ENCODE measurements around the gene TTLL7. TPM values are rescaled to one million over a fixed set of nuclear protein-coding genes. Genes with fewer than 3 reads are reported as not detected.

Gene TTLL7
- total RNA-seq, 1 donor from 2014 or later, result 11.5 TPM

- no peak for DNase-seq
Measured at GRCh38 chr1:83860490-83861221, 138.3 kb downstream of the TTLL7 start.

- DNase-seq, result no peak
Measured at GRCh38 chr1:83857716-83858115, 141.2 kb downstream of the TTLL7 start.

- peak; percentile 87 for DNase-seq
Measured at GRCh38 chr1:83857103-83857502, 141.8 kb downstream of the TTLL7 start.

DNA sequence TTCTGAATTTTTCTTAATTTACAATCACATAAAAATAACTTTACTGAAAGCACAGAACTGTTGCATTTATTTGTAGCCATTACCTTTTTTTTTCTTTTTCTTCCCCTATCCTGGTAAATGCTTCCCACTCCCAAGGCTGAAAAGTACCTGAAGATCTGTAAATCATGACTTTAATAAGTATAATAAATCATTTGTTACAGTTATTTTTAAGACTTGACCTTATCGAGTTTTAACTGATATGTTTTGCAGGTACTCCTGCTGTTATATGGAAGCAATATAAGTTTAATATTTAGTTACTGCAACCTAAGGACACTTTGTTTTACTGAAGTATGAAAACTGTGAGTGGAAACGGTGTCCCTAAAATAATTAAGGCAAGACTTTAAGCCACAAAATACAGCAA lies 142.6 kb downstream of the TTLL7 start:
- DNase-seq, result no peak

DNA sequence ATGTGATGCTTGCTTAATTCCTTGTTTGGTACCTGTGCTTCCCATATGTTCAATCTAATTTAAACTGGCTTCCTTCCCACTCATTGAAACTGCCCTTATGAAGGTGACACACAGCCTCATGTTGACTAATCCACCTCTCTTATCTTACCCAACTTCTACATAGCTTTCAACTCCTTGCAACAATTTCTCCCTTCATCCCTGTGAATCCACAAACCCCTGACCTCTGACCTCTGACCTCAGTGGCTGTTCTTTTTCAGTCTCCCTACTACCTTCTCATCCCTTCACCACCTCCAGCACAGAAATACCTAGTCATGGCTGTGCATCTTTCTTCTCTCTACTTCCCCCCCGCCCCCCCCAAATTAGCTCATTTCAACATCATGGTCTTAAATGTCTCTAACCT lies 144.5 kb downstream of the TTLL7 start:
- no peak for DNase-seq

DNA sequence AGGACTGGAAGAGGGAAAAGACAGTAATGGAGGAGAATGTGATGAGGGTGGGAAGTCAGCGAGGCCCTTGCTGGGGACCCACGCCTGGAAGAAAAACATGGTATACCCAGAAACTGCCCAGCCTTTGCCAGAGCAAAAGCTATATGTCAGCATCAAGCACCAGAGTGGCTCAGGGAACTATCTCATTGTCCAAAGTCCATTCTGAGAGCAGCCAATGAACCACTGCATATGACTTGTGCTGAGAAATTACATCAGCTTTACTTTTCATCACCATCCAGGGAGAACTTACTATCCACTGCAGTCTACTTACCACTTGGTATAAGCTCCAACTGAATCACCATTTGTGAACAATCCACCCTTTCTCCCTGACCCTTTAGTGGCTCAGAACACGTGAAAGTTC lies 148.1 kb downstream of the TTLL7 start:
- DNase-seq, result no peak

- DNase-seq, result no peak
Measured at GRCh38 chr1:83849191-83850061, 149.5 kb downstream of the TTLL7 start.

GRCh38 chr1:83846138-83846537 lies 152.8 kb downstream of the TTLL7 start:
- DNase-seq, result no peak

- DNase-seq, result peak; percentile 75
Measured at GRCh38 chr1:83845437-83846071, 153.4 kb downstream of the TTLL7 start.

GRCh38 chr1:83844546-83844945 lies 154.4 kb downstream of the TTLL7 start:
- DNase-seq, result no peak

- DNase-seq, result no peak
Measured at GRCh38 chr1:83839566-83840173, 159.3 kb downstream of the TTLL7 start.

DNA sequence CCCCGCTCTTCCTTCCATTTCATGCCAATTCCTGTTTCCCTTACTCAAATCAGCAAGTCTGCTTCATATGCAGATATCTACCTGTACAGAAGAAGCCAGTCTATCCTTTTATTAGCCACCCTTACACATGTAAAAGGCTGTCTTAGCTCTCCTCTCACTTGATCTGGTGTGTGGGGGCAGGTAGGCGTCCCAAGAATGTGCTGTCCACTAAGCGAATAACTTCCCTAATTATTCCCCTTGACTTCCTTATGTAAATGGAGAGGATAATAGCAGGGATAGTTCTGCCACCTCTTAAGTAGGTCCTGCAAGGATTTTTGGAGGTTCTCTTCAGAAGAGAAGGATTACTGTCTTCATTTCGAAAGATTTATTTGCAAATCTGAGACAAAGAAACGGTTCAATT lies 160.4 kb downstream of the TTLL7 start:
- no peak for DNase-seq

GRCh38 chr1:83836543-83836942 lies 162.4 kb downstream of the TTLL7 start:
- no peak for DNase-seq

GRCh38 chr1:83834621-83835264 lies 164.2 kb downstream of the TTLL7 start:
- no peak for DNase-seq

- DNase-seq, result no peak
Measured at GRCh38 chr1:83832194-83832593, 166.7 kb downstream of the TTLL7 start.

DNA sequence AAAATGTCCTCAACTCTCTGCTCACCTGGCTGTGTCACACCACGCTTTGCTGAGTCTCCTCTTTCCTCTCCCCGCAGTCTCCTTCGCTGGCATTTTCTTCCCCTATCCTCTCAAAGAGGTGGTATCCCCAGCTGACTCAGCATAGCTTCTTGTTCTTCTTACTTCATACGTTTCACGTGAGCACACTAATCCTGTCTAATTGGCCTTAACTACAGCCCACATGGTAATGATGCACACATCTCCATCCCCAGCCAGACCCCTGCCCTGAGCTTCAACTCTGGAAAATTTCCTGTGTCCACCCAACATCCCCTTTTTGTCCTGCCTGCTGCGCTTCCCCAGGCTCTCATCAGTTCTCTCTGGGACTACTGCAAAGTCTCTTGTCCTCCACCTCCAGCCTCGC lies 169.8 kb downstream of the TTLL7 start:
- no peak for DNase-seq

DNA sequence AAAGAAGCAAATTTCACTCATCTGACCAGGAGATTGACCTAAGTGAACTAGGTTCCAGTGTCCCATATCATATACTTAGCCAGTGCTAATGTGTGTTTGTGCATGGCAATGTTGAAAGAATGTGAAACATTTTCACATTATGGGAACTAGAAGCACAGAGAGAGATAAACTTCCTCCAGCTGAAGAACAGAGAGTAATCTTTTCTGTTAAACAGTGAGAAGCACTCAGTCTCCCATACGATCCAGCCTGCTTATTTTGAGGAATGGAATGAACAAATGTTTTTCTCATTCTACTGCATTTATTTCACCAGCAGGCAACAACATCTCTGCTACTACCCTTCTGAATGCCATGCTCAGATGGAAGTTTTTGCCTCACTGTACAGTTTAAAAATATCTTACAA lies 170.5 kb downstream of the TTLL7 start:
- DNase-seq, result no peak

- DNase-seq, result no peak
Measured at GRCh38 chr1:83827741-83828140, 171.2 kb downstream of the TTLL7 start.

- no peak for DNase-seq
Measured at GRCh38 chr1:83822208-83822607, 176.7 kb downstream of the TTLL7 start.

GRCh38 chr1:83819436-83819835 lies 179.5 kb downstream of the TTLL7 start:
- no peak for DNase-seq

DNA sequence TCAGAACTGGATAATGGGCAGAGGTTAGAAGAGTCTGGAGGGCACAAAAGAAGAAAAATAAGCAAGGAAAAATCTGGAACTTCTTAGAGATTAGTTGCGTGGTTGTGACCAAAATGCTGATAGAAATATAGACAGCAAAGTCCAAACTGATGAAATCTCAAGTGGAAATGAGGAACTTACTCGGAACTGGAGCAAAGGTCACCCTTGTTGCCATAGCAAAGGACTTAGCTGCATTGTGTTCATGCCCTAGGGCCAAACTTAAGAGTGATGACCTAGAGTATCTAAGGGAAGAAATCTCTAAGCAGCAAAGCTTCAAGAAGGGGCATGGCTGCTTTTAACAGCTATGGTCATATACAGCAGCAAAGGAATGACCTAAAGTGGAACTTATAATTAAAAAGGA lies 180.0 kb downstream of the TTLL7 start:
- DNase-seq, result no peak

DNA sequence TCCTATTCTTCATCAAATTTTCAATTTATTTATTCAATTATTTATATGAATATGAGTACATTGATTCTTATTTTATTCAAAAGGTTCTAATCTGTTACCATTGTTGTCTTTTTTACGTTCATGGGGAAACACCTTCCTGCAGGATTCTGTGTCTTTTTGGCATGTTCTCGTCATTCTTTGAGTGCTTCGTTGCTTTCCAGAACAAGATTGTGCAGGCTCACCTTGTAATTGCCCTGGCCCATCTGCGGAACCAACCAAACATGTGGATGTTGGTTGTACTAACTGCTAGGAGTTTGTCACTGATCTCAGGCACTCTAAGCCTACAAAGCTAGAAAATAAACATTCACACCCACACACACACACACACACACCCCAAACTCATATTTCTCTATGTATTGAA lies 182.1 kb downstream of the TTLL7 start:
- DNase-seq, result no peak

Measured in skin of body (tissue), 2 donors.